H9 (cell line): ENCODE measurements around the gene SRGAP3. TPM values are rescaled to one million over a fixed set of nuclear protein-coding genes. Genes with fewer than 3 reads are reported as not detected.

Source experiments
- DNase-seq: peaks from one replicate; pipeline ENCODE4 v3.0.0-alpha.2; 2017
- H2AFZ ChIP-seq: one replicate; pipeline ENCODE4 v1.6.1; 2013; ENCODE audit warnings: mild to moderate bottlenecking, low read length, control low read depth, moderate library complexity
- H2AK5ac ChIP-seq: 2 replicates; pipeline ENCODE4 v1.6.1; 2013; ENCODE audit warnings: low read length, control low read depth, mixed read lengths; ENCODE audit not compliant: insufficient read length
- H2BK120ac ChIP-seq: one replicate; pipeline ENCODE4 v1.6.1; 2013; ENCODE audit warnings: low read depth, mild to moderate bottlenecking, low read length, control low read depth, inconsistent platforms; ENCODE audit not compliant: poor library complexity, severe bottlenecking
- H2BK12ac ChIP-seq: 2 replicates; pipeline ENCODE4 v1.6.1; 2013; ENCODE audit warnings: low read length, control low read depth, mixed read lengths, low read depth; ENCODE audit not compliant: insufficient read length
- H2BK15ac ChIP-seq: 2 replicates; pipeline ENCODE4 v1.6.1; 2013; ENCODE audit warnings: low read depth, low read length, control low read depth
- H2BK20ac ChIP-seq: one replicate; pipeline ENCODE4 v1.6.1; 2013; ENCODE audit warnings: low read depth, mild to moderate bottlenecking, low read length, control low read depth, inconsistent platforms; ENCODE audit not compliant: poor library complexity, severe bottlenecking
- H2BK5ac ChIP-seq: 2 replicates; pipeline ENCODE4 v1.6.1; 2013; ENCODE audit warnings: low read length, control low read depth, mixed read lengths; ENCODE audit not compliant: insufficient read length
- H3K14ac ChIP-seq: 2 replicates; pipeline ENCODE4 v1.6.1; 2013; ENCODE audit warnings: low read length, control low read depth; ENCODE audit not compliant: insufficient read depth
- H3K18ac ChIP-seq: 2 replicates; pipeline ENCODE4 v1.6.1; 2013; ENCODE audit warnings: low read depth, mild to moderate bottlenecking, mixed read lengths, low read length, control low read depth; ENCODE audit not compliant: insufficient read length
- H3K23ac ChIP-seq: 2 replicates; pipeline ENCODE4 v1.6.1; 2013; ENCODE audit warnings: low read length, control low read depth, mixed read lengths, low read depth; ENCODE audit not compliant: insufficient read length
- H3K23me2 ChIP-seq: 2 replicates; pipeline ENCODE4 v1.6.1; 2013; ENCODE audit warnings: low read depth, mild to moderate bottlenecking, mixed read lengths, low read length, control low read depth; ENCODE audit not compliant: insufficient read length, poor library complexity, severe bottlenecking
- H3K27ac ChIP-seq: 2 replicates; pipeline ENCODE4 v1.5.1; 2013; ENCODE audit warnings: low read length, control low read depth, mixed read lengths, low read depth; ENCODE audit not compliant: insufficient read length
- H3K27me3 ChIP-seq: 2 replicates; pipeline ENCODE4 v1.6.1; 2013; ENCODE audit warnings: low read length, control low read depth, inconsistent platforms; ENCODE audit not compliant: insufficient read depth
- H3K4ac ChIP-seq: 2 replicates; pipeline ENCODE4 v1.6.1; 2013; ENCODE audit warnings: low read depth, mild to moderate bottlenecking, control low read depth, inconsistent platforms, low read length, moderate library complexity
- H3K4me1 ChIP-seq: 2 replicates; pipeline ENCODE4 v1.6.1; 2013; ENCODE audit warnings: low read length, control low read depth, inconsistent platforms; ENCODE audit not compliant: insufficient read depth
- H3K4me2 ChIP-seq: 2 replicates; pipeline ENCODE4 v1.6.1; 2013; ENCODE audit warnings: low read length, control low read depth, mixed read lengths; ENCODE audit not compliant: insufficient read length, insufficient read depth
- H3K56ac ChIP-seq: 2 replicates; pipeline ENCODE4 v1.6.1; 2013; ENCODE audit warnings: low read depth, mild to moderate bottlenecking, mixed read lengths, low read length, control low read depth; ENCODE audit not compliant: insufficient read length
- H3K79me1 ChIP-seq: 2 replicates; pipeline ENCODE4 v1.6.1; 2013; ENCODE audit warnings: low read depth, mild to moderate bottlenecking, moderate library complexity, low read length, control low read depth, inconsistent platforms; ENCODE audit not compliant: insufficient read depth, poor library complexity, severe bottlenecking
- H3K79me2 ChIP-seq: 2 replicates; pipeline ENCODE4 v1.6.1; 2013; ENCODE audit warnings: low read length, control low read depth, inconsistent platforms; ENCODE audit not compliant: insufficient read depth
- H3K9ac ChIP-seq: 2 replicates; pipeline ENCODE4 v1.6.1; 2013; ENCODE audit warnings: low read length, control low read depth, mixed read lengths; ENCODE audit not compliant: insufficient read length; ENCODE audit errors: extremely low read depth
- H3K9me3 ChIP-seq: one replicate; pipeline ENCODE4 v1.6.1; 2013; ENCODE audit warnings: low read depth, low read length, inconsistent platforms; ENCODE audit not compliant: control insufficient read depth
- H3T11ph ChIP-seq: one replicate; pipeline ENCODE4 v1.6.1; 2013; ENCODE audit warnings: mild to moderate bottlenecking, low read length, control low read depth, inconsistent platforms
- H4K20me1 ChIP-seq: one replicate; pipeline ENCODE4 v1.6.1; 2013; ENCODE audit not compliant: control insufficient read depth, insufficient read length, insufficient read depth
- H4K5ac ChIP-seq: 2 replicates; pipeline ENCODE4 v1.6.1; 2013; ENCODE audit warnings: low read depth, mild to moderate bottlenecking, mixed read lengths, low read length, control low read depth; ENCODE audit not compliant: insufficient read length
- H4K8ac ChIP-seq: replicated peaks from 2 replicates; pipeline ENCODE4 v1.6.1; 2013; ENCODE audit warnings: low read length, control low read depth, mixed read lengths, low read depth; ENCODE audit not compliant: insufficient read length
- H4K91ac ChIP-seq: 2 replicates; pipeline ENCODE4 v1.6.1; 2013; ENCODE audit warnings: low read depth, mild to moderate bottlenecking, moderate library complexity, mixed read lengths, low read length, control low read depth; ENCODE audit not compliant: insufficient read length
- H3K27ac Mint-ChIP-seq, 3 experiments: 2 replicates in 2 of 3; 3 replicates in 1 of 3; pipeline ENCODE4 v1.8.0; 2020 to 2021; ENCODE audit warnings: mixed read lengths in 3 of 3, mild to moderate bottlenecking in 1 of 3, moderate library complexity in 1 of 3
- H3K27me3 Mint-ChIP-seq: 2 replicates; pipeline ENCODE4 v1.8.0; 2021; ENCODE audit warnings: low read depth, mild to moderate bottlenecking, moderate library complexity, mixed read lengths
- H3K36me3 Mint-ChIP-seq, 3 experiments: 2 replicates in 2 of 3; 3 replicates in 1 of 3; pipeline ENCODE4 v1.8.0; 2020 to 2021; ENCODE audit warnings: low read depth in 3 of 3, mixed read lengths in 3 of 3; ENCODE audit not compliant: insufficient read depth in 1 of 3
- H3K4me1 Mint-ChIP-seq, 2 experiments: 2 replicates each; pipeline ENCODE4 v1.8.0; 2020; ENCODE audit warnings: mixed read lengths in 2 of 2
- H3K4me3 Mint-ChIP-seq, 2 experiments: 2 replicates in 1 of 2; 3 replicates in 1 of 2; pipeline ENCODE4 v1.8.0; 2020 to 2021; ENCODE audit warnings: mild to moderate bottlenecking in 2 of 2, mixed read lengths in 2 of 2, moderate library complexity in 1 of 2
- H3K9me3 Mint-ChIP-seq, 2 experiments: 2 replicates in 1 of 2; 3 replicates in 1 of 2; pipeline ENCODE4 v1.8.0; 2020; ENCODE audit warnings: mild to moderate bottlenecking in 2 of 2, mixed read lengths in 2 of 2, moderate library complexity in 1 of 2
- WGBS: extraction: QIAGEN DNeasy Blood & Tissue Kit; methylation state at CpG from one replicate; pipeline ENCODE4 v1.1.7; 2013; ENCODE audit warnings: missing lambda C conversion rate, low lambda C conversion rate, mixed read lengths; ENCODE audit not compliant: insufficient read length; ENCODE audit errors: extremely low coverage; 5-methylcytosine and 5-hydroxymethylcytosine counted together
- total RNA-seq: library from RNA; stranded (reverse); gene quantifications from 2 replicates; pipeline ENCODE4 v1.2.1, GENCODE V29; 2021
- TF ChIP-seq, protein P1 (sequence below): fragments of 200-600 bp; sonication (generic); conservative IDR thresholded peaks from 3 replicates; pipeline ENCODE4 v1.8.0; 2021; ENCODE audit warnings: antibody characterized with exemption, mild to moderate bottlenecking

Gene SRGAP3
- total RNA-seq, 1 experiment from 2014 or later = 3.4 TPM

DNA sequence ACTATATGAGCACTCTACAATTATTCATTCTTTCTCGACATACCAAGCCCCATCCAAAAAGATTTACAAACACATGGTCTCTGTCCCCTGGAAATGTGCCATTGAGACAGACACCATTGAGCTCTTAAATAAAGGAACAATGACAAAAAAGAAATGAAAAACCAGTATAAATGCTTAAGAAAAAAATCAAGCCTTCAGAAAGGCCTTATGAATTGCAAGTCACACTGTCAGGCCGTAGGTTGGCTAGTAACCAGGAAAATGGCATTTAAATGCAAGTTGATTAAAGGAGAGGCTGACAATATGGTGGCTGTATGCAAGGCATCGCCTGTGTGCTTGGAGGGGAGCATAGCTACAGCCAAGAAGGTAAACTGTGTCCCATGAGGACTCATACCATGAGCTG, 49.7 kb downstream of the SRGAP3 start:
- H3K27ac ChIP-seq = no peak overlapping the region

More for the DNA sequence above, 49.7 kb downstream of the SRGAP3 start:
- Histone ChIP-seq H3K56ac (no peak overlapping the region), H3K14ac (no peak overlapping the region), H3K79me2 (no peaks in the 10 kb centered on the region), H2BK12ac (no peak overlapping the region), H3K23me2 (no peaks in the 10 kb centered on the region), H3K9ac (no peak overlapping the region), H4K20me1 (no peaks in the 10 kb centered on the region), H2BK120ac (no peak overlapping the region), H2AFZ (no peak overlapping the region), H3K9me3 (no peaks in the 10 kb centered on the region), H4K5ac (no peak overlapping the region), H4K91ac (no peak overlapping the region), H2BK5ac (no peak overlapping the region), H3K4me2 (no peak overlapping the region), H4K8ac (no peak overlapping the region), H3K23ac (no peak overlapping the region), H2BK20ac (no peak overlapping the region), H3K18ac (no peak overlapping the region), H2AK5ac (no peak overlapping the region), H3K4ac (no peak overlapping the region), H3T11ph (no peak overlapping the region), H3K79me1 (no peaks in the 10 kb centered on the region), H2BK15ac (no peak overlapping the region), H3K4me1 (0 out of 2 replicates have a peak, but pooled peaks cover 2% of the 10 kb centered on the region), H3K27me3 (no peaks in the 10 kb centered on the region)
- H3K4me1 Mint-ChIP-seq = peaks cover 58 to 80% of the 10 kb centered on the region in 2 experiments
- H3K36me3 Mint-ChIP-seq = no peaks in the 10 kb centered on the region; a peak in 1 of 7 replicates
- H3K4me3 Mint-ChIP-seq = no peak overlapping the region
- H3K27ac Mint-ChIP-seq = no peak overlapping the region
- DNase-seq = no peak
- no CpG with 5 or more reads among the region's 3 CpGs for WGBS
- TF ChIP-seq, protein P1, sequence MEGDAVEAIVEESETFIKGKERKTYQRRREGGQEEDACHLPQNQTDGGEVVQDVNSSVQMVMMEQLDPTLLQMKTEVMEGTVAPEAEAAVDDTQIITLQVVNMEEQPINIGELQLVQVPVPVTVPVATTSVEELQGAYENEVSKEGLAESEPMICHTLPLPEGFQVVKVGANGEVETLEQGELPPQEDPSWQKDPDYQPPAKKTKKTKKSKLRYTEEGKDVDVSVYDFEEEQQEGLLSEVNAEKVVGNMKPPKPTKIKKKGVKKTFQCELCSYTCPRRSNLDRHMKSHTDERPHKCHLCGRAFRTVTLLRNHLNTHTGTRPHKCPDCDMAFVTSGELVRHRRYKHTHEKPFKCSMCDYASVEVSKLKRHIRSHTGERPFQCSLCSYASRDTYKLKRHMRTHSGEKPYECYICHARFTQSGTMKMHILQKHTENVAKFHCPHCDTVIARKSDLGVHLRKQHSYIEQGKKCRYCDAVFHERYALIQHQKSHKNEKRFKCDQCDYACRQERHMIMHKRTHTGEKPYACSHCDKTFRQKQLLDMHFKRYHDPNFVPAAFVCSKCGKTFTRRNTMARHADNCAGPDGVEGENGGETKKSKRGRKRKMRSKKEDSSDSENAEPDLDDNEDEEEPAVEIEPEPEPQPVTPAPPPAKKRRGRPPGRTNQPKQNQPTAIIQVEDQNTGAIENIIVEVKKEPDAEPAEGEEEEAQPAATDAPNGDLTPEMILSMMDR = no peak
- no peaks in the 10 kb centered on the region for H3K27me3 Mint-ChIP-seq
- no peaks in the 10 kb centered on the region for H3K9me3 Mint-ChIP-seq
